HuH-7.5 (cell line): ENCODE data around the gene F7.
A peak's percentile ranks its signal among the peaks of the same experiment; 100 is the strongest.
"Not testable (repeated sequence)": the region's sequence is repeated elsewhere in the genome, so short reads cannot be mapped to it uniquely, and the experiment has no call there.

Experiments used
- DNase-seq: peaks from one replicate; pipeline ENCODE4 v3.0.0; 2011; ENCODE audit warnings: low spot score

Gene F7

DNA sequence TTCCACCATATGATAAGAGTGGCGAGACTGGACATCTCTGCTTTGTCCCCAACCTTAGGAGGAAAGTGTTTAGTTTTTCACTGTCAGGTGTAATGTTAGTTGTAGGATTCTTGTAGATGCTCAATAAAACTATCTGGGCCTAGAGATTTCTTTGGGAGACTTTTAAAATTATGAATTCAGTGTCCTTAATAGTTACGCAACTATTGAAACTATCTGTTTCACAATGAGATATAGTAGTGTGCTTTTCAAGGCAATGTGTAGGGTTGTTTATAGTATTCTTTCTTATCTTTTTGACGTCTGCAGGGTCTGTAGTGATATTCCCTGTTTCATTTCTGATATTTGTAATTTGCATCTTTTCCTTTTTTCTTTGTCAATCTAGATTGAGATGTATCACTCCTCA is 33.2 kb upstream of the F7 start:
- no peak for DNase-seq

DNA sequence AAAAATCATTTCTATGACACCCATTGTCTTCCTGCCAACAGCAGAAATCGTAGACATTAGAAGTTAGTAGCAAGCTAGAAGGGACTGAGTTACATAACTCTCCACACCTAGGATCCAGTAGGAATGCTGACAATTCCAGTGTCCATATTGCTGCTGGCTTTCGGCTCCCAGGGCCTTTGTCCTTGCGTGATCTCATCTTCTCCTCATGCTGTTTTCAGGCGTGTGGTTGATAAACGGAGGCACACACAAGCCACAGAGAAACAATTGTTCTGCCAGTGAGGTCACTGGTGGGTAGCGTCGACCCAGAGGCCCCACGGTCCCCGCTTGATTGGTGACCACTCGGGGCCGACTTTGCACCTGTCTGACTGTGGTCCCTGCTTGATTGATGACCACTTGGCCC is 31.6 kb upstream of the F7 start:
- no peak for DNase-seq

DNA sequence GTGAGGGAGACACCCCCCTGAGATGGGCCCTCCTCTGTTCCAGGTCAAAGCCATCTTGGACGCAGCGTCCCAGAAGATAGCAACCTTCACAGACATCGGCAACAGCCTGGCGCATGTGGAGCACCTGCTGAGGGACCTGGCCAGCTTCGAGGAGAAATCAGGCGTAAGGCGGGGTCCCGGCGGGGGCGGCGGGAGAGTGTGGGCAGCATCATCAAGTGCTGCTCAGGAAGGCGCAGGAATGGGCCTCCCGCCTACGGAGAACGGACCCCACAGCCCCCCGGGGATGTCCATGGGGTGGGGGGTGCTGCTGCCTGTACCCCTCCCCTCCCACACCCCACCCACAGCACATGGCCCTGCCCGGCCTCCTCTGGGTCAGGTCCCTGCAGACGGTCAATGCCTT is 31.2 kb upstream of the F7 start:
- no peak for DNase-seq

DNA sequence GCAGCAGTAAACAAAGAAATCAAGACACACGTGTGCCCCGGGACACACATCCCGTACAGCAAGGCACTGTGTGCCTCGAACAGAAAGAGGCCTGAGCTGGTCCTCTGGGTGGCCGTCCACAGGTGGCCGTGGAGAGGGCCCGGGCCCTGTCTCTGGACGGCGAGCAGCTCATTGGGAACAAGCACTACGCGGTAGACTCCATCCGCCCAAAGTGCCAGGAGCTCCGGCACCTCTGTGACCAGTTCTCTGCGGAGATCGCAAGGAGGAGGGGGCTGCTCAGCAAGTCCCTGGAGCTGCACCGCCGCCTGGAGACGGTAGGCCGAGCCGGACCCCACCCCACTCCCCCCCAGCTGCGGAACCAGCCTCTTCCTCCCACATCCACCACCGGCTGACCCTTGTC is 30.7 kb upstream of the F7 start:
- DNase-seq: no peak

DNA sequence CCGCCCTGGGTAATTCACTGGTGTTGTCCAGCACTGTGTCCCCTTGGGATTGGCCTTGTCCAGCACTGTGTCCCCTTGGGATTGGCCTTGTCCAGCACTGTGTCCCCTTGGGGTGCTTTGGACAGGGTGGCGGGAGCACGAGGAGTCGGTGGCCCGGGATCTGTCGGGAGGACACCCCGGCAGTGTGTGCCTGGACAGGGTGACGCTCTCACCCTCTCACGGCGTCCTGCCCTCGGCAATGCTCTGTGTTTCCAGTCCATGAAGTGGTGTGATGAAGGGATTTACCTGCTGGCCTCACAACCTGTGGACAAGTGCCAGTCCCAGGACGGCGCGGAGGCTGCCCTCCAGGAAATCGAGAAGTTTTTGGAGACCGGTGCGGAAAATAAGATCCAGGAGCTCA is 29.9 kb upstream of the F7 start:
- no peak for DNase-seq

DNA sequence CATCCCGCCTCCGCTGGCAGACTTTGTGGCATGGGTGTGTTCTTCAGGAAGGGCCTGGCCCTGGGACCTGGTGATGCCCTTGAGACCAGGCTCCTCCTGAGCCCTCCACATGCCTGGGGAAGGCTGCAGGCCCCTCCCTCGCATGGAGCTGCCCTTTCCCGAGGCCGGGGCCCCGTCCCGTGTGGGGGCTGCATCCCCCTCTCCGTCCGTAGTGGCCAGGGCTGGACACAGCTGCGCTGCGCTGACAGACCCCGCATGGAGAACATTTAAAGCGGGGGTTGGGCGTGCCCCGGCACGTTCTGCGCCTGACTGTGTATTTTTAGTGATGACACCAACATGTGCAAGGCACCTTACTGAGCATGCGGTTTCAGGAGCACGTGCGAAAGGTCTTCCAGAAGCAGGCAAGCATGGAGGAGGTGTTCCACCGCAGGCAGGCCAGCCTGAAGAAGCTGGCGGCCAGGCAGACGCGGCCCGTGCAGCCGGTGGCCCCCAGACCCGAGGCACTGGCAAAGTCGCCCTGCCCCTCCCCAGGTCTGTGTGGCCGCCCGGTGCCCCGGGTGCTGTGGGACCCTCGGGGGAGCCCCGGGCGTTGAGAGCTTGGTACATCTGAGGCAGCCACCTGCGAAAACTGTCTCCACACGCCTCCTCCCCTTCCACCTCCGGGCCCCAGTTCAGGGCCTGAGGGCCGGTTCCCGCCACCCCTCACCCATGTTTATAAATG is 28.8 kb upstream of the F7 start:
- DNase-seq: no peak

DNA sequence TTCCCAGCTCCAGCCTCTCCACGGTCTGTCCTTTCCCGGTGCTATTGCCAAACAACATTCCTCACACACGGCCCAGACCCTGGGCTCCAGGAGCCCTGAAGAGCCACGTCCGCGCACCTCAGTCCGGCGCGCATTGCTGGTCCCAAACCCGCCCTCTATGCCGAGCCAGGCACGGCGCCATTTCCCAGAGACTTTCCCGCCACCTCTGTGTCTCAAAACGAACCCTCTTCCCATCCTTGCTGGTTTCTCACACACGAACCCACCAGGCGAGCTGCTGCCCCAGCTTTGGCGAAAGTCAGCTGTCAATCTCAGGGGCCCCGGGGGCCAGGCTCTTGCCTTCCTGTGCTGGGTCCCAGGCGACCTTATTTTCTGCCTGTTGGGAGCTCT is 28.0 kb upstream of the F7 start:
- DNase-seq: no peak

DNA sequence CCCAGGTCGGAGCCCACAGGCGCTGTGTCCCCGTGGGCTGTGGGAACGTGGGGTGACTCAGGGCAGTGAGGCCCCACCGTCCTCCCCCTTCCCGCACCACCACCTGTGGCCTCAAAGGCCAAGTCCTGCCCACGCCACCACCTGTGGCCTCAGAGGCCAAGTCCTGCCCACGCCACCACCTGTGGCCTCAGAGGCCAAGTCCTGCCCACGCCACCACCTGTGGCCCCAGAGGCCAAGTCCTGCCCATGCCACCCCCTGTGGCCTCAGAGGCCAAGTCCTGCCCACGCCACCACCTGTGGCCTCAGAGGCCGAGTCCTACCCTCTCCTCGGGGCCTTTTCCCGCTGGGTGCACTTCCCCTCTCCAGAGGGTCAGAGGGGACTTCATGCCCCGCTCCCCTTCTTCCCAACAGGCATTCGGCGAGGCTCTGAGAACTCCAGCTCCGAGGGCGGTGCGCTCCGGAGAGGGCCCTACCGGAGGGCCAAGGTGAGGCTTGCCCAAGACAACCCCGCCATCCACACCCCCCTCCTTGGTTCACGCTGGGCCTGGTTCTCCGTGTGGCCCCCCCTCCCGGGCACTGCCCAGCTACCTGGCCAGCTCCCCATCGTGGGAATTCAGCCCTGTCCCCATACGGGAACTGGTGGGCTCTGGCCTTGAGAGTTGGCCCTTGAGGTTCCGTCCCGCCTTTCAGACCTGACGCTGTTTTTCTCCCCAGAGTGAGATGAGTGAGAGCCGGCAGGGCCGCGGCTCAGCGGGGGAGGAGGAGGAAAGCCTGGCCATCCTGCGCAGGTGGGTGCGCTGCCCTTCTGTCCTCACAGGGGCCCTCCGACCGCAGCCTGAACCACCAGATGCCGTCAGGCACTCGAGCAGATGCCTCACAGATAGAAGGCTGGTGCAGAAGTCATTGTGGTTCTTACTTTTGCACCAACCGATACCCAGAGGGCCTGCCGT is 27.4 kb upstream of the F7 start:
- DNase-seq: no peak

DNA sequence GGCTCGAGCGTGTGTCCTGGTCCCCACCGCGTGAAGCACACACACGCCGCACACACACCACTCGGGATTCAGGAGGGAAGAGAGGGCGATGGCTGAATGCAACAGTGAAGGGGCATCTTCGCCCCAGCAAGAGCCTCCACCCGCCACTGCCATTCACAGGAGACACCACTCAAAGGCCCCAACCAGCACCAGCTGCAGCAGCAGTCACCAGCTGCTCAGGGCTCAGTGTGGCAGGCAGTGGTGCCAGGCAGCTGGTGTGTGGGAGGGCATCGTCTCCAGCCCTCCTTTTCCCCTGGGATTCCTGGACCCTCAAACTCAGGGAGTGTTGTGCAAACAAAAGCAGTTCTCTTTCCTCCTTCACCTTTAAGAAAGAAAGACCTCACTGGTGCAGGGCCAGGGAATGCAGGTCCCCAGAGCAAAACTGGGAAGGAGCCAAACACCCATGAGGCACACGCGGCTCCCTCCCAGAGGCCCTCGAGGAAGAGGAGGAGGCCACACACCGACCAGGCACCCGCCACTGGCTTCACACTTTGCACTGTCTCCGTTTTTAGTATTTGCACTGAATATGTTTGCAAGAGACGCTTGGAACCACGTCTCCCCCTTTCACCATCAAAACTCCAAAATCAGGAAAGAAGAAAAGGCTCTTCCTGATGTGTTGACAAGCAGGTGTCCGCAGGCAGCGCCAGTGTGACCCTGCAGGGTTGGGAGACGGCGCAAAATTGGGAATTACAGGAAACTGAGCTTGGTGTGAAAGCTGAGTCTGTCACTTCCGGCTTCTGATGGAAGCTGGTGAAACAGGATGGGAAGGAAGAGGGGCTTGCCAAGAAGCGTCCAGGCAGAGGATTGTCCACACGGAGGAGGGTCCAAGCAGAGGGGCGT is 26.4 kb upstream of the F7 start:
- no peak for DNase-seq

DNA sequence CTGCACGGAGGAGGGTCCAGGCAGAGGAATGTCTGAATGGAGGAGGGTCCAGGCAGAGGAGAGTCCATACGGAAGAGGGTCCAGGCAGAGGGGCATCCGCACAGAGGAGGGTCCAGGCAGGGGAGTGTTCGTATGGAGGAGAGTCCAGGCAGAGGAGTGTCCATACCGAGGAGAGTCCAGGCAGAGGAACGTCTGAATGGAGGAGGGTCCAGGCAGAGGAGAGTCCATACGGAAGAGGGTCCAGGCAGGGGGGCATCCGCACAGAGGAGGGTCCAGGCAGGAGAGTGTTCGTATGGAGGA is 25.9 kb upstream of the F7 start:
- DNase-seq: not testable (repeated sequence)

DNA sequence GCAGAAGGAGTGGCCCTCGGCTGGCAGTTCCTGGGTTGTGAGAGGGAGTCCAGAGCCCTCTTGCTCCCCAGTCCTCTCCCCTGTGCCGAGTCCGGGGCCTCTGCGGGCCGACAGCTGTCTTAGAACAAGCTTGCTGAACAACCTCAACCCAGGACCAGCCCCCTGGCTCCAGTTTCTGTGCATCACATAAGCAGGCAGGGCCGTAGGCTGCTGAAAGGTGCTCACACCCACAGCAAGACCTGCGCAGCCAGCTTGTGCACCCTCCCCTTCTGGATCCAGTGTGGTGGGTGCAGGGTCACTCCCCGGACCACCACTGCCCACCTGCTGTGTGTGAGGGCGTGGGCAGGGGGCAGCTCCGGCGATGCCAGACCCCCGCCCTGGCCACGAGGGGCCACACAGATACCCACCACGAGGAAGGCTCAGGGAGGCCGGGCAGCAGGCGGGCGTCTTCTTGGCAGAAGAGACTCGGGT is 25.2 kb upstream of the F7 start:
- no peak for DNase-seq

DNA sequence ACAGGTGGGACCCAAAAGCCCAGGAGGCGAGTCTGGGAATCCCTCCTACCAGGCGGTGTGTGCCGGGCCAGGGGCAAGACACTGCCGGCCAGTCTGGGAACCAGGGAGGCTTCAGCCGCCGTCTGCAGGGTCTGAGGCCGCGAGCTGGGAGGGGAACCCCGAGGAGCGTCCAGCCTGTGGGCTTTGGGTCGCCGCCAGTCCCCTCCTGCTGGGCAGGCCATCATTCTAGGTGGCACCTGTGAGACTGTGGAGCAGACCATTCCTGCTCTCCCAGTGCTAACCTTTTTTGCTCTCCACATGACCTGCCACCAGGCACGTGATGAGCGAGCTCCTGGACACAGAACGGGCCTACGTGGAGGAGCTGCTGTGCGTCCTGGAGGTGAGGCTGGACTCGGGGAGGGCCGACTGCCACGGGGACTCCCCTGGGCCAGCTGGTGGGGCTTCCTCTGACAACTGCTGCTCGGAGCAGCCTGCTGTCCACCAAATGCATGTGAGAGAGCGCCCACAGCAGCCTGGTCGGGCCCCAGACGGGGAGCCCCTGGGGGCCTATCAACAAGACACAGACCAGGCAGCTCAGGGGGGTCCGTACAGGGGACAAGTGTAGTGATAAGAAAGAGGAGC is 24.6 kb upstream of the F7 start:
- no peak for DNase-seq

DNA sequence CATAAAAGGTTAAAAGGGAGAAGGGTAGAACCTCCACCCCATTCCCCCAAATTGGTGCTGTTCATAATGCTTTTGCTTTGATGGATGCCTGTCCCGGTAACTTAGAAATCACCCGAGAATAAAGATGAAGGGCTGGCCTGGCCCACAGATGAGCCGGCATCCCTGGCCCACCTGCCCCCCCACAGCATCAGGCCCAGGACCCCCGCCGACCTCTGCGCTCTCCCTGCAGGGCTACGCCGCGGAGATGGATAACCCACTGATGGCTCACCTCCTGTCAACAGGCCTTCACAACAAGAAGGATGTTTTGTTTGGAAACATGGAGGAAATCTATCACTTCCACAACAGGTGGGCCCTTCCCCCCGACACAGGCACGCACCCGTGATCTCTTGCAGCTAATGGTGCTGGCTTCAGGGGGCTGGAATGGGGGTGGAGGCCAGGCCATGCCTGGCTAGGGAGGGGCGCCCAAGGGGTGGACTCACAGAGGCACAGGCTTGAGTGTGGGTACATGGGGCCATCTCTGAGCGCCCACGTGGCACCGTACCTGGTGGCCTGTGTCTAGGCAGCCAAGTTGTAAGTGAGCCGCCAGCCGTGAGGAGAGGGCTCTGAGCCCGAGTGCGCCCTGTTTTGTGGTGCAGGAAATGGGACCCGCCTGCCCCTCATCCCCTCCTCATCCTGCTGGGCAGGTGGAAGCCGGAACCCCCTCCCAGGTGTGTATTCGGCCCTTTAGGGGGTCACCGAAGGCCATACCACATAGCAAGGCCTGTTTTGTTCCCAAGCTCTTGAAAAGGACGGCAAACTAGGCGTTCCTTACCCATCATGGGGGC is 23.2 kb upstream of the F7 start:
- no peak for DNase-seq

DNA sequence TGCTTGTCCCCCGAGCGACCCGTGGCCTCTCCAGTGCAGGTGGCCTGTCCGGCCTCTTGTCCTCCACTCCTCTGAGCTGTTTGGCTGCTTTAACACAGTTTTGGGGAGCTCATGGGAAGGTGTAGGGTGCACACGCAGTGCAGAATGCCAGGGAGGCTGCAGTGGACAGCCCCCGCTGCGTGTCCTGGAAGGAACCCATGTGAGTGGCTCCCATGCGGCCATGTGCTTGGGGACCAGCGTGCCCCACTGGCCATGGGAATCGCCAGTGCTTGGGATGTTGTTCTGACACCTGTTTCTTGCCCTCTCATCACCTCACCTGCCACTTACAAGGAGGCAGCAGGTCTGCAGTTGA is 22.6 kb upstream of the F7 start:
- DNase-seq: no peak

DNA sequence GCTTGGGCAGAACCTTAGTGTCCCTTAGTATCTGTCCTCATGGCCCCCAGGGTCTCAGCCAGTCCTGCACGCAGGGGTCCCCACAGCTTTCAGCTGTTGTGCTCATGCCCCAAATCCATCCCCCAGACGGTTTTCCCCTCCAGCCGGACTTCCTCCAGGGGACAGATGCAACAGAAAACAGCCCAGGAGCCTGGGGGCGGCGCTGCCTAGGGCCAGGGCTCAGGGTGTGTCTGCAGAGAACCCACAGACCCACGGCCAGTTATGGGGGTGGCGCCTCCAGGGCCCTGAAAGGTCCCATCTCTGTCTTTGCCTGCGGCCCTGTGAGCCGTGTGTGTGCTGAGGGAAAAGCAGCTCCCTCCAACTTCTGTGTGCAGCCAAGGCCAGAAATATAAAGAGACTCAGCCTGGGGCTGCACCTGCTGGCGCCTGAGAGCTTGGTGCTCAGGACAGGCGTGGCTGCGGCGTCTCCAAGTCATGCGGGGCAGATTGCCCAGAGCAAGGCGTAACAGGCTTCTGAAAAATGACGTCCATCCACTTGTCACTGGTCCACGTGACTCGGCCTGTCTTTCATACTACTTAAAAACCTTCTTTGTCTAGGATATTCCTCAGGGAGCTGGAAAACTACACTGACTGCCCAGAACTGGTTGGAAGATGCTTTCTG is 22.1 kb upstream of the F7 start:
- DNase-seq: no peak

DNA sequence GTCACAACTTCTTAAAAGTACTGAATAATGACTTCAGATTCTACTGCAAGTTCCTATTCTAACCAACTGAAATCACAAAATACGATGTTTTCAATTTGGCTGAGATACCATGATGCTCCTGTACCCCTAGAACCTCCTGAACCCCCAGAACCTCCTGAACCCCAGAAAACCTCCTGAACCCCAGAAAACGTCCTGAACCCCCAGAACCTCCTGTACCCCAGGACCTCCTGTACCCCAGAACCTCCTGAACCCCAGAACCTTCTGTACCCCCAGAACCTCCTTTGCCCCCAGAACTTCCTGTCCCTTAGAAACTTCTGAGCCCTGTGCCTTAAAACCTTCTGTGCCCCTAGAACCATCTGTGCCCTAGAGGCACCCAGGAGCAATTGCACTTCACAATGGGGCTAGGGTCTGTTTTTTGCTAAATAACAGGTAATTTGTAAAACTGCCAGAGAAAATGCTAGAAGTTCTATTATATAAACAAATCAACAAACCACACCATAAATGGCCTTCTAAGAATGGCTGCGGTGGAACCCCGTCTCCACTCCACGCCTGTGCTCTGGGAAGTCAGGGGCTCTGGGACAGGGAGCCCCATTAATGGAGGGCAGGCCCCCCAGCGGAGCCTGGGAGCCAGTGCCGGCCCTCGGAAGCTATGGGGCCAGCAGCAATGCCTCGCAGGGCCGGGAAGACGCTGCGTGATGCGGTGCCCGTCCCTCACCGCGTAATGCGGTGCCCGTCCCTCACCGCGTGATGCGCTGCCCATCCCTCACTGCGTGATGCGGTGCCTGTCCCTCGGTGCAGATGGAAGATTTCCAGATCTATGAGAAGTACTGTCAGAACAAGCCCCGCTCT is 21.3 kb upstream of the F7 start:
- DNase-seq: peak; percentile 34

DNA sequence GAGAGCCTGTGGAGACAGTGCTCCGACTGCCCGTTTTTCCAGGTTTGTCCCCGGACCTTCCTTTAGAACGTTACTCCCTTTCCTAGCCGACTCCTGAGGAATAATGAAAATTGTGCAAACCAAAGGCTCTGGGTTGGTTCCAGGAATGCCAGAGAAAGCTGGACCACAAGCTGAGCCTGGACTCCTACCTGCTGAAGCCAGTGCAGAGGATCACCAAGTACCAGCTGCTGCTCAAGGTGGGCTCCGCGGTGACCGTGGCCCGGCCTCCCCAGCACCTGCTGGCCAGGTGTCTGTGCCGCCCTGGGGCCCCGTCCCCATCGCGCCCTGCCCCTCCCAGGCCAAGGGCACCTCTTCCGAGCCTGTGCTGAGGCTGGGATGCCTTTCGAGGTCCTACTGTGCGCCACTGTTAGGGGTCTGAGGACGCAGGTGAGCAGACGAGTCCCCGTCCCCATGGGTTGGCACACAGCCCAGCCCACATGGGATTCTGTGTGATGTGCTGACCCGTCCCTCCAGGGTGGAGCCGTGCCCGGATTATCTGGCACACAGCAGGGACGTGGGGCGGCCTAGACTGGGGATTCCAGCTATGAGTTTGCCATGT is 20.5 kb upstream of the F7 start:
- DNase-seq: no peak

DNA sequence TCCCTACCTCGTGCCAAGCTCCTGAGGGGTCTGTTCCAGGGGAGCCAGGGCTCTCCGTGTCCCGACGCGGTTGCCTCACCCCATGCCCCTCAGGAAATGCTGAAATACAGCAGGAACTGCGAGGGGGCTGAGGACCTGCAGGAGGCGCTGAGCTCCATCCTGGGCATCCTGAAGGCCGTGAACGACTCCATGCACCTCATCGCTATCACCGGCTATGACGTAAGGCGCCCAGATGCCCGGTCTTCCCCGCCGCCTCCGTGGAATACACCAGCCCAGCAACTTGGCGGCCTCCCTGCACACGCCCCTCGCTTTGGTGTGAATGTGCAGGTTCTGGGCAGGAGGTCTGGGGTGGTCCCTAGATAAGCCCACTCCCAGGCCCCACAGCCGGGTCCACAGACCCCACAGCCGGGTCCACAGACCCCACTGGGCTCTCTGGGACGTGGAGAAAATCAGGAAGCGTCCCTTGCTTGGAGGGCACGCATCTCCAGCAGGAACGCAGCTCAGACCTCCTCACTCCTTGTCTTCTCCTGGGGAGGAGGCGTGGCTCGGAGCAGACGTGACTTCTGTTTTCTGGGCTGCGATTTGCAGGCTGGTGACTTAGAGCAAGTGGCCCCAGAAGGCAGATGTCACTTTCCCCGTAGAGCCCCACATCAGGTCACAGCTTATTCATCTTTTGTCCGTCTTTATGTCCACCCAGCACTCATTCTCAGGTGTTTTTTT is 19.4 kb upstream of the F7 start:
- DNase-seq: peak; percentile 51
